Erythroblast (primary cell): ENCODE results near the gene OSER1.

Experiments
- GATA1 ChIP-seq: IDR thresholded peaks from 2 replicates; pipeline ENCODE4 v1.6.1; 2011; ENCODE audit warnings: low read depth, mild to moderate bottlenecking, control low read depth, low read length, moderate library complexity
- POLR2A ChIP-seq: IDR thresholded peaks from 2 replicates; pipeline ENCODE4 v1.6.1; 2011; ENCODE audit warnings: mild to moderate bottlenecking, low read length

DNA sequence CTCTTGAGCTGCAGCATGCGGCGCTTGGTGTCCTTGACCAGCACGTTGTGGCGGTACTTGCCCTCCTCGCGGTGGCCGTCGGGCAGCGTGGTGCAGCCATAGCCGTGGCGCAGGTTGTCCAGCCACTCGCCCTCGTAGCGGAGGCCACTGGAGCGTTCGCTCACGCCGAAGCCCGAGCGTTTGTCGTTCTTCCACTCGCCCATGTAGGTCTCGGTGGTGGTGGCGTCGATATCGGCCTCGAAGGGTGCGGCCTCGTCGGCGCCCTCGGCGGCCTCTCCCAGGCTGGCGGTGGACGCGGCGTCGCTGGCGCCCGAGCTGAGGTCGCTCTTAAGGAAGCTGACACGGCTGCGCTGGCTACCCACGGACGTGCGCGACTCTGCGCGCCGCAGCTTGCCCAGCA is 50.9 kb downstream of the OSER1 start:
- TF ChIP-seq POLR2A (no peak), GATA1 (no peak)
